ENCODE data around the gene KIF21A. TPM values are rescaled to one million over a fixed set of nuclear protein-coding genes. Genes with fewer than 3 reads are reported as not detected.

The KIF21A gene
- total RNA-seq (2016; rRNA removed; fragmentation: Illumina TruSeq; extraction: Trizol) = 39.7 and 55.9 TPM in 2 replicates
- total RNA-seq (2016; cell fraction: cytosol; rRNA removed; fragmentation: Illumina TruSeq; extraction: Trizol; ENCODE audit: low read depth) = 6.6 and 6.7 TPM in 2 replicates
- total RNA-seq (2016; cell fraction: insoluble cytoplasmic fraction; rRNA removed; fragmentation: Illumina TruSeq; extraction: Trizol) = 38.3 and 52.3 TPM in 2 replicates
- 12.4 and 13.0 TPM in 2 replicates for total RNA-seq (2016; cell fraction: membrane; rRNA removed; fragmentation: Illumina TruSeq; extraction: Trizol)
- 48.8 and 49.6 TPM in 2 replicates for total RNA-seq (2016; cell fraction: nucleus; rRNA removed; fragmentation: Illumina TruSeq; extraction: Trizol)
- 17.1 and 20.6 TPM in 2 replicates for polyA plus RNA-seq (2011; rRNA removed)
- 8.0 and 12.8 TPM in 2 replicates for polyA plus RNA-seq (2011; cell fraction: cytosol; rRNA removed)
- 10.3 and 14.8 TPM in 2 replicates for polyA plus RNA-seq (2011; cell fraction: nucleus; rRNA removed)
- polyA plus RNA-seq (2012) = 20.4 and 21.5 TPM in 2 replicates
- 0.51 and 0.53 TPM in 2 replicates for polyA plus RNA-seq (2016; cell fraction: cytosol; fragmentation: Illumina TruSeq; extraction: Trizol; ENCODE audit: low read depth)
- 36.3 and 40.4 TPM in 2 replicates for polyA plus RNA-seq (2016; cell fraction: insoluble cytoplasmic fraction; fragmentation: Illumina TruSeq; extraction: Trizol; ENCODE audit: low read depth)
- polyA plus RNA-seq (2016; cell fraction: membrane; fragmentation: Illumina TruSeq; extraction: Trizol; ENCODE audit: low read depth) = 1.8 and 2.8 TPM in 2 replicates
- polyA plus RNA-seq (2016; cell fraction: nucleus; fragmentation: Illumina TruSeq; extraction: Trizol; ENCODE audit: insufficient read depth, low read depth) = 42.7 and 43.8 TPM in 2 replicates
- 9.2 and 26.7 TPM in 2 replicates for polyA minus RNA-seq (2011; rRNA and poly(A)+ RNA removed; ENCODE audit: low replicate concordance)
- polyA minus RNA-seq (2011; cell fraction: cytosol; rRNA and poly(A)+ RNA removed) = 21.9 and 27.8 TPM in 2 replicates
- polyA minus RNA-seq (2011; cell fraction: nucleus; rRNA and poly(A)+ RNA removed) = 109 and 125 TPM in 2 replicates
- percentile 77 among the genes with signal in this experiment for Bru-seq, nascent RNA
- percentile 74 among the genes with signal in this experiment for BruChase-seq, experiment 1, labeled RNA remaining after a 6-hour chase
- percentile 77 among the genes with signal in this experiment for BruChase-seq, experiment 2, labeled RNA remaining after a 2-hour chase
- long read RNA-seq, experiment 1, partial matches to known transcripts = 8 of 10 reads
- long read RNA-seq, experiment 1, other reads (novel, unspliced or antisense) = 2 of 10 reads
- long read RNA-seq, experiment 2, partial matches to known transcripts = 1 of 18 reads
- long read RNA-seq, experiment 2, other reads (novel, unspliced or antisense) = 17 of 18 reads

GRCh38 chr12:39443081-39443928, at the start of gene KIF21A:
Gene KIF21A, minus strand, starts transcription at chr12:39443120. Its CDS starts 150 bp downstream, at chr12:39442970.
- Histone ChIP-seq H3K9ac (ENCODE audit: insufficient read depth, low read depth, low read length) (peak within 1 kb of the TSS; percentile 95), H3K27ac (ENCODE audit: extremely low read length, insufficient read depth, low read length) (peak within 1 kb of the TSS; percentile 100), H4K20me1 (ENCODE audit: insufficient read depth, low read length) (0 out of 2 replicates have a peak, but pooled peaks cover 2% of the 10 kb centered on the region), H3K9me3 (ENCODE audit: low read length) (no peaks in the 10 kb centered on the region), H3K4me2 (ENCODE audit: low read depth, low read length) (peak within 1 kb of the TSS; percentile 89), H2AFZ (ENCODE audit: low read length) (peak within 1 kb of the TSS; percentile 99), H3K79me2 (ENCODE audit: insufficient read depth, low read length) (peaks cover 40% of the 10 kb centered on the region), H3K4me3 (replicated peaks in 1 of 3; ENCODE audit: insufficient read depth in 1 of 3, low read depth in 2 of 3, low read length in 3 of 3) (peak within 1 kb of the TSS; percentile 80 to 95 (median 93)), H3K36me3 (replicated peaks in 1 of 2; ENCODE audit: control insufficient read depth in 1 of 2, insufficient read depth in 2 of 2, low read length in 2 of 2) (no peaks in the 10 kb centered on the region), H3K27me3 (ENCODE audit: control insufficient read depth in 1 of 2, insufficient read depth in 2 of 2, low read length in 2 of 2) (no peaks in the 10 kb centered on the region; a peak in 1 of 5 replicates), H3K4me1 (ENCODE audit: insufficient read depth, low read length) (peaks cover 36% of the 10 kb centered on the region)
- ATAC-seq (peak; percentile 94), FAIRE-seq (no peak), DNase-seq (ENCODE audit: low spot score) (peak; percentile 89)
- 0% methylated on average over 5 of the region's 72 CpGs for WGBS (ENCODE audit: low lambda C conversion rate)
- ChIA-PET CTCF (ENCODE audit: low intra/inter-chr PET ratio, low total read pairs) (interaction anchor here (0.7 to 1.5 kb wide), 2 partner anchors 16 to 125 kb away, joined by 3 to 6 read pairs; no protein-coding TSS in a partner anchor), POLR2A (interaction anchor here (0.8 to 3.0 kb wide), 10 partner anchors 10 to 559 kb away, joined by 3 to 32 read pairs (median 4); no protein-coding TSS in a partner anchor)
- in situ Hi-C loops (cut with HindIII; ENCODE audit: extremely low pct_ligation_motif_present, low pct_unique_long_range_greater_than_20kb) (no loop called here), intact Hi-C loops (cut with micrococcal nuclease; ENCODE audit: unreplicated experiment) (loop anchor here (2.0 to 5.0 kb wide), 6 partner anchors 17 to 659 kb away; no protein-coding TSS in a partner anchor)
- no TSS peak for BruUV-seq (replicated peaks)
- peak; percentile 89 for TF ChIP-seq RBM39 (IDR thresholded peaks at IDR 0.05; ENCODE audit: low read depth, low read length, poor library complexity, severe bottlenecking)
- TF ChIP-seq NFYB (CRISPR knock-in tag; IDR thresholded peaks at IDR 0.05) = 0 out of 2 replicates have a peak, but pooled peaks have one; percentile 15
- no peak for TF ChIP-seq CEBPZ (IDR thresholded peaks at IDR 0.05; ENCODE audit: low read length)
- TF ChIP-seq CREB1 (IDR thresholded peaks at IDR 0.05) = peak; percentile 9; the same call in 1 of the 2 replicates
- TF ChIP-seq CREB1 (CRISPR knock-in tag; IDR thresholded peaks at IDR 0.05) = no peak
- TF ChIP-seq ZNF549 (CRISPR knock-in tag; IDR thresholded peaks at IDR 0.05) = peak; percentile 92
- TF ChIP-seq ZNF563 (CRISPR knock-in tag; IDR thresholded peaks at IDR 0.05) = 0 out of 2 replicates have a peak, but pooled peaks have one; percentile 5
- no peak for TF ChIP-seq SMARCC2 (IDR thresholded peaks at IDR 0.05)
- TF ChIP-seq TCF7L2 (IDR thresholded peaks at IDR 0.05; ENCODE audit: low read depth, low read length) = no peak
- no peak for TF ChIP-seq ZNF20 (CRISPR knock-in tag; IDR thresholded peaks at IDR 0.05)
- peak; percentile 17 for TF ChIP-seq GATAD1 (CRISPR knock-in tag; IDR thresholded peaks at IDR 0.05)
- TF ChIP-seq NRL (CRISPR knock-in tag; IDR thresholded peaks at IDR 0.05; ENCODE audit: borderline replicate concordance) = no peak; the same call in 1 of the 2 replicates
- TF ChIP-seq ASH2L (IDR thresholded peaks at IDR 0.05; ENCODE audit: insufficient read length, low read depth, low read length) = peak; percentile 93
- peak; percentile 18; the same call in 1 of the 2 replicates for TF ChIP-seq ZC3H13 (CRISPR knock-in tag; IDR thresholded peaks at IDR 0.05)
- TF ChIP-seq KDM5A (IDR thresholded peaks at IDR 0.05; ENCODE audit: borderline replicate concordance, low read length) = no peak
